Transverse colon (tissue), 4 donors: ENCODE data around the gene ADAM10. TPM values are rescaled to one million over a fixed set of nuclear protein-coding genes. Genes with fewer than 3 reads are reported as not detected.
A peak's percentile ranks its signal among the peaks of the same experiment; 100 is the strongest.

Experiments used
- DNase-seq: peaks from one replicate; pipeline ENCODE4 v3.0.0-alpha.2; 2019
- H3K27ac ChIP-seq, 4 donors: fragments of 200-600 bp; sonication (generic); 2 replicates each; pipeline ENCODE4 v1.5.1; 2016 to 2018; ENCODE audit warnings: inconsistent platforms in 4 of 4
- H3K27me3 ChIP-seq: fragments of 200-600 bp; sonication (generic); 2 replicates; pipeline ENCODE4 v1.5.1; 2017; ENCODE audit warnings: inconsistent platforms
- H3K36me3 ChIP-seq, 4 donors: fragments of 200-600 bp; sonication (generic); 2 replicates each; pipeline ENCODE4 v1.5.1; 2017 to 2019; ENCODE audit warnings: inconsistent platforms in 4 of 4
- H3K4me1 ChIP-seq, 4 donors: fragments of 200-600 bp; sonication (generic); 2 replicates each; pipeline ENCODE4 v1.5.1; 2017 to 2020; ENCODE audit warnings: inconsistent platforms in 4 of 4
- H3K4me3 ChIP-seq, 4 donors: fragments of 200-600 bp; sonication (generic); 1 replicate in 1 of 4; 2 replicates in 3 of 4; pipeline versions ENCODE4 v1.5.1 to v1.6.1; 2017 to 2019; ENCODE audit warnings: inconsistent platforms in 4 of 4
- H3K9me3 ChIP-seq, 2 donors: fragments of 200-600 bp; sonication (generic); 2 replicates each; pipeline ENCODE4 v1.5.1; 2017 to 2019; ENCODE audit warnings: inconsistent platforms in 2 of 2
- CTCF ChIP-seq, 5 experiments: fragments of 200-600 bp in 3 of 5; fragments of 450-650 bp in 2 of 5; sonication (generic) in 3 of 5; IDR thresholded peaks; 1 replicate in 2 of 5; 2 replicates in 3 of 5; pipeline ENCODE4 v1.5.1; 2016 to 2017; ENCODE audit warnings: antibody characterized with exemption in 5 of 5, inconsistent platforms in 3 of 5, mild to moderate bottlenecking in 2 of 5, moderate library complexity in 1 of 5
- EP300 ChIP-seq: sonication (generic); formaldehyde crosslinking; IDR thresholded peaks from one replicate; pipeline ENCODE4 v1.6.1; 2017; ENCODE audit warnings: antibody characterized with exemption, low read depth
- POLR2A ChIP-seq: fragments of 450-650 bp; IDR thresholded peaks from one replicate; pipeline ENCODE4 v1.6.1; 2016; ENCODE audit warnings: antibody characterized with exemption, mild to moderate bottlenecking, moderate library complexity
- POLR2AphosphoS5 ChIP-seq, 3 donors: sonication (generic); formaldehyde crosslinking; IDR thresholded peaks; one replicate each; pipeline ENCODE4 v1.6.1; 2016; ENCODE audit warnings: antibody characterized with exemption in 3 of 3
- WGBS, 2 donors: methylation state at CpG; one replicate each; pipeline ENCODE4 v1.1.5; 2018; ENCODE audit warnings: low coverage in 1 of 2; 5-methylcytosine and 5-hydroxymethylcytosine counted together
- in situ Hi-C, 4 donors: fragments of 200-750 bp; cut with MboI; loops; one replicate each; pipeline versions ENCODE4 v1.15.0 to v1.15.1; 2017; ENCODE audit warnings: low sequenced_read_pairs in 3 of 4, low pct_ligation_motif_present in 1 of 4, low pct_unique_long_range_greater_than_20kb in 1 of 4
- intact Hi-C: fragments of 100-400 bp; cut with DNase I; formaldehyde crosslinking; loops from one replicate; pipeline ENCODE4 v1.15.1; 2023; ENCODE audit warnings: low total_unique reads
- total RNA-seq, 4 donors: library from RNA; depleted of rRNA; stranded (reverse); fragments of >200 nt; gene quantifications; one replicate each; pipeline ENCODE4 v1.1.0, GENCODE V29; 2016

The ADAM10 gene
- total RNA-seq, 4 donors from 2014 or later, result 45.3 to 941 (median 69.1) TPM

DNA sequence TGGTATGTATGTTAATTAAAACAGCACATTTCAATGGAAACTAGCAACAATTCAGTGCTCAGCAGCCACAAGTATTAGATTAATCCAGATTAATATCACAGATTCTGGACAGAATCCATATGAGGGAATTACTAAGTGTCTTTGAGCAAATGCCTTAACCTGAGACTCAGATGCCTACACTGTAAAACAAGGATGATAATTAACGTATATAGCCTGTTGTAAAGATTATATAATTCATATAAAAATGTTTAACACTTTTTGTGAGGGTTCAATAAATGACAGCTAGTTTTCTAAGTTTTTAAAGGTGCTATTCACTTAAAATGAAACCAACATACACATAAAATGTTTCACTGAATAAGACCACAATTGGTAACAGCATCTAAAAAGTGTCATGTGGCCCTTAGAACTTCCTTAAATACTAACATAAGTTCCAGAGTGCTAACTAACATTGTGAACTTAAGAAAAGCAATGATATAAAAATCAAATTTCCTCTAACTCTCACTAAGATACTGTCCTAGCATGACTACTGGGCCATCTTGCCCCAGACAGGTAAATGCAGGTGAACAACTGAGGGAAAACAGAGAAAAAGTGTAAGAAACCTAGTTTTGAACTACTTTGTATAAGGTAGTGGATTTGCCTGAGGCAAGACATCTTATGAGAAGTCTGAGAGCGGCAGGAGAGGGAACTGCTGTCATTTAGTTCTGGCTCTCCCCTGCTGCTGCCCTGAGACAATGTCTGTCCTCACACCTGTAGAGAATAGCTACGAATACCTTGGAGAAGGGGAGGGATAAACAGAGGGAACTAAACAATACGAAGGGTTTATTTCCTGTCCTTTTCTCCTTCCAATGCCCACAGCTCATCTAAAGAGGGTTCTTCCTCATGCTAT lies 151.3 kb downstream of the ADAM10 start:
- in situ Hi-C loops, result no loop called here
- H3K27me3 ChIP-seq, result no peaks in the 10 kb centered on the region
- H3K36me3 ChIP-seq, result peaks cover 0 to 11% (median 0%) of the 10 kb centered on the region in 4 donors
- peak overlapping the region in 3 of 4 donors; percentile 38 to 55 (median 52) for H3K27ac ChIP-seq
- no peak for DNase-seq
- 60 to 85% methylated on average over 4 of the region's 4 CpGs for WGBS, 2 donors
- peaks cover 0 to 22% (median 6%) of the 10 kb centered on the region in 4 donors for H3K4me1 ChIP-seq
- TF ChIP-seq POLR2AphosphoS5 (IDR thresholded peaks at IDR 0.05), result no peak
- no peak for TF ChIP-seq CTCF (IDR thresholded peaks at IDR 0.05)
- TF ChIP-seq EP300, result no peak
- TF ChIP-seq POLR2A, result no peak
- intact Hi-C loops, result no loop called here
- H3K4me3 ChIP-seq, result no peak overlapping the region
- H3K9me3 ChIP-seq, result no peaks in the 10 kb centered on the region

- WGBS, 2 donors, result 71 to 87% methylated on average over 3 of the region's 3 CpGs
- Histone ChIP-seq H3K36me3 (peaks cover 0 to 7% (median 0%) of the 10 kb centered on the region in 4 donors), H3K9me3 (no peaks in the 10 kb centered on the region), H3K4me3 (no peak overlapping the region), H3K27ac (no peak overlapping the region), H3K4me1 (peaks cover 0 to 22% (median 6%) of the 10 kb centered on the region in 4 donors), H3K27me3 (no peaks in the 10 kb centered on the region)
- no peak for DNase-seq
- TF ChIP-seq POLR2A, result no peak
- intact Hi-C loops, result no loop called here
- in situ Hi-C loops, result no loop called here
These were observed 153.8 kb downstream of the ADAM10 start for GRCh38 chr15:58595516-58596263.

GRCh38 chr15:58594898-58595297 lies 154.6 kb downstream of the ADAM10 start:
- intact Hi-C loops, result no loop called here
- TF ChIP-seq CTCF (IDR thresholded peaks at IDR 0.05), result no peak
- TF ChIP-seq EP300, result no peak
- no peak for TF ChIP-seq POLR2A
- no peak for TF ChIP-seq POLR2AphosphoS5 (IDR thresholded peaks at IDR 0.05)
- Histone ChIP-seq H3K4me1 (peaks cover 0 to 22% (median 6%) of the 10 kb centered on the region in 4 donors), H3K36me3 (peaks cover 0 to 7% (median 0%) of the 10 kb centered on the region in 4 donors), H3K27me3 (no peaks in the 10 kb centered on the region), H3K9me3 (no peaks in the 10 kb centered on the region), H3K27ac (no peak overlapping the region), H3K4me3 (no peak overlapping the region)
- DNase-seq, result no peak
- WGBS, 2 donors, result 87 to 97% methylated on average over 1 of the region's 1 CpG
- in situ Hi-C loops, result no loop called here

DNA sequence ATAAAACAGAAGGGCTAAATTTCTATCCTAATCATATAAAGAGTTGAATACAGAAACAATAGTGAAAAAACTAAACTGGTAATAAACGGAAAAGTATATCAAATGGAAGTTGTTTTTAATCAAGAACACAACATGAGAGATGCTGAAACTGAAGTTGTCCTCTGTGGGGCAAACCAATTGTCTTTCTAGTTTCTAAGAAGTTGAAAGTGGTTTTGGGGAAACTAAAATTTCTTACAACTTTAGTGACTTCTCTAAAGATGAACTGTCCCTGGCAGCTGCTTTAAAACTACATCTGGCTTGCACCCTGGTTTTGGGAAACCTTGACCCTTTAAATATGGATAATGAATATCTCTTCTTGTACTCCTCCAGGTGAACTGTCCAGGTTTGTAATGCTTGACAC lies 155.6 kb downstream of the ADAM10 start:
- intact Hi-C loops, result no loop called here
- in situ Hi-C loops, result no loop called here
- TF ChIP-seq POLR2A (no peak), EP300 (no peak), CTCF (IDR thresholded peaks at IDR 0.05) (no peak), POLR2AphosphoS5 (IDR thresholded peaks at IDR 0.05) (no peak)

More for the DNA sequence above, 155.6 kb downstream of the ADAM10 start:
- WGBS, 2 donors, result 80 to 83% methylated on average over 1 of the region's 1 CpG
- no peaks in the 10 kb centered on the region for H3K27me3 ChIP-seq
- H3K4me3 ChIP-seq, result no peak overlapping the region
- H3K4me1 ChIP-seq, result peaks cover 0 to 21% (median 6%) of the 10 kb centered on the region in 4 donors
- no peak overlapping the region for H3K27ac ChIP-seq
- H3K36me3 ChIP-seq, result peaks cover 0 to 7% (median 0%) of the 10 kb centered on the region in 4 donors
- DNase-seq, result no peak
- no peaks in the 10 kb centered on the region for H3K9me3 ChIP-seq
